ENCODE measurements around the gene RPL13.

- TF ChIP-seq POLR2A (IDR thresholded peaks at IDR 0.05) (no peak), CTCF (IDR thresholded peaks at IDR 0.05) (no peak)
These were observed 36.7 kb upstream of the RPL13 start for GRCh38 chr16:89523680-89524344.

Measured in esophagus squamous epithelium (tissue), 4 donors.